NT2/D1 (cell line): ENCODE measurements around the gene CBX8.

ENCODE experiments used
- SUZ12 ChIP-seq: IDR thresholded peaks from 2 replicates; pipeline ENCODE4 v1.6.1; 2011; ENCODE audit not compliant: insufficient read length, insufficient read depth; ENCODE audit errors: extremely low read depth
- YY1 ChIP-seq: IDR thresholded peaks from 2 replicates; pipeline ENCODE4 v1.6.1; 2011; ENCODE audit not compliant: insufficient read length, insufficient read depth
- ZNF274 ChIP-seq: IDR thresholded peaks from 2 replicates; pipeline ENCODE4 v1.6.1; 2011; ENCODE audit warnings: mild to moderate bottlenecking, low read depth, low read length

DNA sequence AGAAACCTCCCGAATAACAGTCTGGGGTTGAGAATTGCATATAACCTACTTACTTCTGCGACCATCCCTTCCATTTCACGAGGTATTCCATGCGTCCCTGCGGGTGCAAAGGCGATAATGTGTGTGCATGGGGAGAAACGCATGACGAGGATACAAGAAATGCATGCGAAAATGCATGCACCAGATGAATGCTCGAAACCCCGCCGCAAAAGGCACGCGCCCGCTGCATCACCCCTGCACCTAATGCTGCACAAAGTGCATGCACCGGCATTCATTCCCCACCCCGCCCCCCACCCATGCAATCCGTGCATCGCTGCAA lies 474 bp downstream of the CBX8 start:
- TF ChIP-seq ZNF274 (no peak), SUZ12 (no peak), YY1 (no peak)
